HepG2 (cell line): ENCODE data around the gene TRAF5. TPM values are rescaled to one million over a fixed set of nuclear protein-coding genes. Genes with fewer than 3 reads are reported as not detected.

Experiments used
- AGO1 ChIP-seq: fragments of 200-400 bp; formaldehyde crosslinking; IDR thresholded peaks from 2 replicates; pipeline ENCODE4 v1.6.1; 2017; ENCODE audit warnings: mild to moderate bottlenecking, low read depth, low read length, moderate library complexity; ENCODE audit not compliant: poor library complexity, severe bottlenecking
- FLYWCH1 ChIP-seq: sonication (generic); formaldehyde crosslinking; IDR thresholded peaks from 2 replicates; pipeline ENCODE4 v1.8.1; 2023; ENCODE audit warnings: mild to moderate bottlenecking, missing genetic modification reagents
- IKZF5 ChIP-seq: IDR thresholded peaks from 2 replicates; pipeline ENCODE4 v1.6.1; 2018; ENCODE audit warnings: missing genetic modification reagents, mild to moderate bottlenecking, missing compliant biosample characterization
- MXD3 ChIP-seq: IDR thresholded peaks from 2 replicates; pipeline ENCODE4 v1.6.1; 2016; ENCODE audit warnings: mild to moderate bottlenecking, missing biosample characterization, missing genetic modification reagents
- NFATC3 ChIP-seq: sonication (generic); formaldehyde crosslinking; IDR thresholded peaks from 2 replicates; pipeline ENCODE4 v1.5.1; 2020; ENCODE audit warnings: mild to moderate bottlenecking, missing genetic modification reagents
- NONO ChIP-seq, 2 experiments: fragments of 450-650 bp in 1 of 2; sonication (generic) in 1 of 2; formaldehyde crosslinking in 1 of 2; IDR thresholded peaks in 1 of 2; conservative IDR thresholded peaks in 1 of 2; 2 replicates each; pipeline versions ENCODE4 v1.6.1 to v1.8.0; 2017 to 2022; ENCODE audit warnings: mild to moderate bottlenecking in 1 of 2, missing genetic modification reagents in 1 of 2, moderate library complexity in 1 of 2
- SMAD9 ChIP-seq: sonication (generic); formaldehyde crosslinking; IDR thresholded peaks from 2 replicates; pipeline ENCODE4 v1.5.1; 2020; ENCODE audit warnings: mild to moderate bottlenecking, missing genetic modification reagents
- SRSF1 ChIP-seq: fragments of 200-400 bp; formaldehyde crosslinking; optimal IDR thresholded peaks from 2 replicates; pipeline ENCODE3; 2017; ENCODE audit warnings: mild to moderate bottlenecking, low read depth, low read length, moderate library complexity
- TBL1XR1 ChIP-seq: fragments of 150-350 bp; IDR thresholded peaks from 2 replicates; pipeline ENCODE4 v1.6.1; 2014; ENCODE audit warnings: borderline replicate concordance, low read length; ENCODE audit not compliant: partially characterized antibody
- TBX2 ChIP-seq: sonication (generic); formaldehyde crosslinking; IDR thresholded peaks from 2 replicates; pipeline ENCODE4 v1.5.0; 2020; ENCODE audit warnings: missing genetic modification reagents, mild to moderate bottlenecking, borderline replicate concordance
- TFE3 ChIP-seq: IDR thresholded peaks from 2 replicates; pipeline ENCODE4 v1.6.1; 2016
- THAP7 ChIP-seq: sonication (generic); formaldehyde crosslinking; IDR thresholded peaks from 2 replicates; pipeline ENCODE4 v1.8.1; 2023; ENCODE audit warnings: mild to moderate bottlenecking, missing genetic modification reagents
- TRIM22 ChIP-seq: fragments of 450-650 bp; IDR thresholded peaks from 2 replicates; pipeline ENCODE4 v1.6.1; 2017
- TRIM24 ChIP-seq: sonication (generic); formaldehyde crosslinking; IDR thresholded peaks from 2 replicates; pipeline ENCODE4 v1.8.0; 2022; ENCODE audit warnings: mild to moderate bottlenecking, missing genetic modification reagents
- U2AF1 ChIP-seq: fragments of 200-400 bp; formaldehyde crosslinking; optimal IDR thresholded peaks from 2 replicates; pipeline ENCODE3; 2017; ENCODE audit warnings: mild to moderate bottlenecking, low read depth, low read length
- ZFAT ChIP-seq: sonication (generic); formaldehyde crosslinking; conservative IDR thresholded peaks from 2 replicates; pipeline ENCODE4 v1.8.1; 2023; ENCODE audit warnings: missing genetic modification reagents, inconsistent platforms
- ZKSCAN8 ChIP-seq: IDR thresholded peaks from 2 replicates; pipeline ENCODE4 v1.6.1; 2016; ENCODE audit warnings: borderline replicate concordance, missing genetic modification reagents, missing compliant biosample characterization
- ZNF263 ChIP-seq: sonication (generic); formaldehyde crosslinking; IDR thresholded peaks from 2 replicates; pipeline ENCODE4 v1.4.0; 2020; ENCODE audit warnings: missing genetic modification reagents
- ZNF512B ChIP-seq: sonication (generic); formaldehyde crosslinking; IDR thresholded peaks from 2 replicates; pipeline ENCODE4 v1.5.1; 2020; ENCODE audit warnings: missing genetic modification reagents, mild to moderate bottlenecking, borderline replicate concordance
- ZNF614 ChIP-seq: IDR thresholded peaks from 2 replicates; pipeline ENCODE4 v1.6.1; 2018; ENCODE audit warnings: missing biosample characterization, missing genetic modification reagents, inconsistent platforms, borderline replicate concordance
- polyA plus RNA-seq, 8 experiments: library from polyadenylated mRNA; depleted of rRNA in 3 of 8; stranded (reverse) in 7 of 8; unstranded in 1 of 8; fragments of >200 nt; fragmentation: Illumina TruSeq in 4 of 8; extraction: Trizol in 4 of 8; gene quantifications; 2 replicates each; pipeline versions ENCODE4 v1.2.1 to v1.2.3, GENCODE V29; 2011 to 2016; ENCODE audit warnings: low read depth in 4 of 8, missing spikeins in 1 of 8, mixed read lengths in 1 of 8; ENCODE audit not compliant: insufficient read depth in 1 of 8
- total RNA-seq, 5 experiments: library from RNA; depleted of rRNA; stranded (reverse); fragments of >200 nt; fragmentation: Illumina TruSeq; extraction: Trizol; gene quantifications; 2 replicates each; pipeline ENCODE4 v1.2.3, GENCODE V29; 2016; ENCODE audit warnings: low read depth in 1 of 5

TRAF5 gene
- total and polyA plus RNA-seq, 2 of the 13 experiments (the other 11 are each of a cell fraction or from before 2014, with no cell fraction given), result 0.27 to 1.6 TPM

- TF ChIP-seq AGO1 (no peak), TFE3 (peak; percentile 37), THAP7 (no peak; the same call in 1 of the 2 replicates), NONO (IDR thresholded peaks at IDR 0.05) (no peak), NONO (CRISPR knock-in tag; conservative IDR thresholded peaks at IDR 0.05) (peak; percentile 81), MXD3 (CRISPR knock-in tag) (peak; percentile 79; the same call in 1 of the 2 replicates), NFATC3 (CRISPR knock-in tag) (0 out of 2 replicates have a peak, but pooled peaks have one; percentile 25), TBX2 (CRISPR knock-in tag) (peak; percentile 53; the same call in 1 of the 2 replicates), ZNF614 (CRISPR knock-in tag) (peak; percentile 80; the same call in 1 of the 2 replicates), ZKSCAN8 (CRISPR knock-in tag) (no peak), SRSF1 (peak; percentile 57), TBL1XR1 (peak; percentile 38), IKZF5 (peak; percentile 67; the same call in 1 of the 2 replicates), FLYWCH1 (CRISPR knock-in tag) (no peak), ZFAT (CRISPR knock-in tag) (no peak), ZNF263 (0 out of 2 replicates have a peak, but pooled peaks have one; percentile 39), TRIM24 (no peak), SMAD9 (CRISPR knock-in tag) (no peak), TRIM22 (no peak), ZNF512B (no peak), U2AF1 (no peak)
Observed at GRCh38 chr1:211382714-211383480, 56.3 kb downstream of the TRAF5 start (continued).
